ENCODE measurements around the gene SLC6A6.

Gene SLC6A6

DNA sequence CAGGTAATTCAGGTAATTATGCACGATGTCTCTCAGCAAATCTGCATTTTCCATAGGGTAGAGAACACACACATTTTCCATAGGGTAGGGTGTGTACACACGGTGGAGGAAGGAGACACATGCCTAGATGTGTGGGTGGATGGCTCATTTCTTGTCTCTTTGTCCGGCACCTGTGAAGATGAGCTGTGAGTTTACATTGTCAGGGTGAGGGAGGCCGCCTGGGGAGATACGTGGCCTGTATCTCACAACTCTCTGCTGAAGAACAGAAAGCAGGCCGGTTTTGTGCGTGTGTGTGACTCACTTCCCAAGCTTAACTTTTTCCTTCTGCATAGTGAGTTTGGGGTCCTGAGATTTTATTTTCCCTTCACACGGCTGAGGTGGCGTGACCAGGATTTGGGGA lies 60.3 kb downstream of the SLC6A6 start:
- TF ChIP-seq EZH2 (IDR thresholded peaks at IDR 0.05; ENCODE audit: borderline replicate concordance, low read depth, low read length, severe bottlenecking): no peak
- H3K4me2 ChIP-seq (ENCODE audit: insufficient read depth, low read length): no peak overlapping the region
- H3K9ac ChIP-seq (ENCODE audit: low read depth, low read length): no peak overlapping the region
- no peak for DNase-seq
- H3K27me3 ChIP-seq (ENCODE audit: insufficient read depth, low read length, poor library complexity): no peaks in the 10 kb centered on the region
- H3K27ac ChIP-seq (ENCODE audit: low read length): no peak overlapping the region
- peaks cover 32% of the 10 kb centered on the region for H3K36me3 ChIP-seq (ENCODE audit: insufficient read depth, low read length)
- H3K4me1 ChIP-seq (ENCODE audit: insufficient read depth, low read length): no peaks in the 10 kb centered on the region
- no peaks in the 10 kb centered on the region for H3K9me3 ChIP-seq (ENCODE audit: insufficient read depth, low read length, severe bottlenecking)
- H2AFZ ChIP-seq (ENCODE audit: low read depth, low read length): no peak overlapping the region
- no peak overlapping the region for H3K4me3 ChIP-seq (ENCODE audit: low read depth in 1 of 2, low read length in 2 of 2)
- H4K20me1 ChIP-seq (ENCODE audit: insufficient read depth, low read length): peaks cover 9% of the 10 kb centered on the region; the same call in 1 of the 2 replicates
- ATAC-seq (ENCODE audit: insufficient read depth, low read depth): no peak
- no peaks in the 10 kb centered on the region for H3K79me2 ChIP-seq (ENCODE audit: insufficient read depth, low read length)

DNA sequence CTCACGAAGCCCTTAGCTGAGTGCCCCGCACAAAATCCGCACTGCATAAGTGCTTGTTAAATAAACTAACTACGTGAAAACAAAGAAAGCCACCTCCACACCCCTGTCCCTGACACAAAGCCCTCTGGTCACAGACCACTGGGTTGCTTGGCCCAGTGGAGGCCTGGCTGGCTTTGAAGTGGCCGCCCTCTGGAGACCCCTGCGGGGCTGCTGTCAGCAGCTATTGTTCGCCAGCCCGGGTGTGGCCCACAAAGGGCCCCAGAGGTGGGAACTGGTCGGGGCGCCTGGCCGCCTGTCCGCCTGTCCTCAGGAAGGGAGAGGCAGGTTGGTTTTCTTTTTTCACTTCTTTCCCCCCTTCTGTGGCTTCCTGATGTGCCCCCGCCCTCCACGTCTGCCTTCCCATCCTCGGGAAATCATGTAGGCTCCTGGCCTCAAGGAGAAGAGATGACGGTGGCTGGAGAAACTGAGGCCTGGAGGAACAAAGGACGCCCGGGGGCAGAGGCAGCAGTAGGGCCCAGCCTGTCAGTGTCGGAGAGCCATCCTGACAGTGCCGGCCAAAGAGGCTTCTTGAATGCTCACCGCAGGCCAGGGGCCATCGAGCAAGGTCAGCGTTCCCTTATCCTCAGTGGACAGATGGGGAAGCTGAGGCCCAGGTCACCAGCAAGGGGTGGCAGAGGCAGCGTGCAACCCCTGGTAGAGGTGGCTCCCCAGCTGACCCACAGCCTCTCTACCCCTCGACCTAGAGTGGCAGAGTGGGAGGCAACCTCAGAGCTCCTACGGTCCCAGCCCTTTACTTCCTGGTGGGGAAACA lies 61.1 kb downstream of the SLC6A6 start:
- Histone ChIP-seq H3K4me3 (ENCODE audit: low read depth in 1 of 2, low read length in 2 of 2) (no peak overlapping the region), H3K4me2 (ENCODE audit: insufficient read depth, low read length) (no peak overlapping the region)

DNA sequence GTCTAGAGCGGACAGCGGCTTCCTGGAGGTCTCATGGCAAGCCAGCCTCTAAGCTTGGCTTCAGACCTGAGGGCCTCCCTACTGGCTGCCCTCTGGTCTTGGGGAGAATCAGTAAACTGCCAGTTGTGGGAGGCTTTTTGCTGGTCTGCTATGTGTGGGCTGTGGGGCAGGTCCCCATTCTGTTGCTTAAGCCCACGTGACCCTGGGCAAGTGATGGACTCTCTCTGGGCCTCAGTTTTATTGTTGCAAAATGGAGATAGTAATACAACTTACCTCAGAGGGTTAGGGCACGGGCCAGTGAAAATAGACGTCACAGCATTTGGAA lies 61.7 kb downstream of the SLC6A6 start:
- no peak for ATAC-seq (ENCODE audit: insufficient read depth, low read depth)
- DNase-seq: no peak
- H3K79me2 ChIP-seq (ENCODE audit: insufficient read depth, low read length): no peaks in the 10 kb centered on the region
- H3K27ac ChIP-seq (ENCODE audit: low read length): no peak overlapping the region
- H4K20me1 ChIP-seq (ENCODE audit: insufficient read depth, low read length): peaks cover 14% of the 10 kb centered on the region; the same call in 1 of the 2 replicates
- TF ChIP-seq, protein P1, sequence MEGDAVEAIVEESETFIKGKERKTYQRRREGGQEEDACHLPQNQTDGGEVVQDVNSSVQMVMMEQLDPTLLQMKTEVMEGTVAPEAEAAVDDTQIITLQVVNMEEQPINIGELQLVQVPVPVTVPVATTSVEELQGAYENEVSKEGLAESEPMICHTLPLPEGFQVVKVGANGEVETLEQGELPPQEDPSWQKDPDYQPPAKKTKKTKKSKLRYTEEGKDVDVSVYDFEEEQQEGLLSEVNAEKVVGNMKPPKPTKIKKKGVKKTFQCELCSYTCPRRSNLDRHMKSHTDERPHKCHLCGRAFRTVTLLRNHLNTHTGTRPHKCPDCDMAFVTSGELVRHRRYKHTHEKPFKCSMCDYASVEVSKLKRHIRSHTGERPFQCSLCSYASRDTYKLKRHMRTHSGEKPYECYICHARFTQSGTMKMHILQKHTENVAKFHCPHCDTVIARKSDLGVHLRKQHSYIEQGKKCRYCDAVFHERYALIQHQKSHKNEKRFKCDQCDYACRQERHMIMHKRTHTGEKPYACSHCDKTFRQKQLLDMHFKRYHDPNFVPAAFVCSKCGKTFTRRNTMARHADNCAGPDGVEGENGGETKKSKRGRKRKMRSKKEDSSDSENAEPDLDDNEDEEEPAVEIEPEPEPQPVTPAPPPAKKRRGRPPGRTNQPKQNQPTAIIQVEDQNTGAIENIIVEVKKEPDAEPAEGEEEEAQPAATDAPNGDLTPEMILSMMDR (IDR thresholded peaks at IDR 0.05; ENCODE audit: borderline replicate concordance, extremely low read depth, low read length, poor library complexity, severe bottlenecking): no peak
- no peak for TF ChIP-seq EZH2 (IDR thresholded peaks at IDR 0.05; ENCODE audit: borderline replicate concordance, low read depth, low read length, severe bottlenecking)
- no peaks in the 10 kb centered on the region for H3K4me1 ChIP-seq (ENCODE audit: insufficient read depth, low read length)
- peaks cover 38% of the 10 kb centered on the region for H3K36me3 ChIP-seq (ENCODE audit: insufficient read depth, low read length)
- H3K9ac ChIP-seq (ENCODE audit: low read depth, low read length): no peak overlapping the region
- H3K4me3 ChIP-seq (ENCODE audit: low read depth in 1 of 2, low read length in 2 of 2): no peak overlapping the region
- no peak overlapping the region for H3K4me2 ChIP-seq (ENCODE audit: insufficient read depth, low read length)
- H3K27me3 ChIP-seq (ENCODE audit: insufficient read depth, low read length, poor library complexity): no peaks in the 10 kb centered on the region
- no peak overlapping the region for H2AFZ ChIP-seq (ENCODE audit: low read depth, low read length)
- H3K9me3 ChIP-seq (ENCODE audit: insufficient read depth, low read length, severe bottlenecking): no peaks in the 10 kb centered on the region

More for the DNA sequence above, 61.1 kb downstream of the SLC6A6 start:
- ATAC-seq (ENCODE audit: insufficient read depth, low read depth) (no peak), DNase-seq (no peak)
- H3K36me3 ChIP-seq (ENCODE audit: insufficient read depth, low read length): peaks cover 34% of the 10 kb centered on the region
- no peak overlapping the region for H2AFZ ChIP-seq (ENCODE audit: low read depth, low read length)
- no peak for TF ChIP-seq EZH2 (IDR thresholded peaks at IDR 0.05; ENCODE audit: borderline replicate concordance, low read depth, low read length, severe bottlenecking)
- TF ChIP-seq, protein P1 (IDR thresholded peaks at IDR 0.05; ENCODE audit: borderline replicate concordance, extremely low read depth, low read length, poor library complexity, severe bottlenecking): no peak
- no peak overlapping the region for H3K27ac ChIP-seq (ENCODE audit: low read length)
- H4K20me1 ChIP-seq (ENCODE audit: insufficient read depth, low read length): peaks cover 12% of the 10 kb centered on the region; the same call in 1 of the 2 replicates
- no peaks in the 10 kb centered on the region for H3K27me3 ChIP-seq (ENCODE audit: insufficient read depth, low read length, poor library complexity)
- no peaks in the 10 kb centered on the region for H3K4me1 ChIP-seq (ENCODE audit: insufficient read depth, low read length)
- H3K79me2 ChIP-seq (ENCODE audit: insufficient read depth, low read length): no peaks in the 10 kb centered on the region
- no peaks in the 10 kb centered on the region for H3K9me3 ChIP-seq (ENCODE audit: insufficient read depth, low read length, severe bottlenecking)
- H3K9ac ChIP-seq (ENCODE audit: low read depth, low read length): no peak overlapping the region

DNA sequence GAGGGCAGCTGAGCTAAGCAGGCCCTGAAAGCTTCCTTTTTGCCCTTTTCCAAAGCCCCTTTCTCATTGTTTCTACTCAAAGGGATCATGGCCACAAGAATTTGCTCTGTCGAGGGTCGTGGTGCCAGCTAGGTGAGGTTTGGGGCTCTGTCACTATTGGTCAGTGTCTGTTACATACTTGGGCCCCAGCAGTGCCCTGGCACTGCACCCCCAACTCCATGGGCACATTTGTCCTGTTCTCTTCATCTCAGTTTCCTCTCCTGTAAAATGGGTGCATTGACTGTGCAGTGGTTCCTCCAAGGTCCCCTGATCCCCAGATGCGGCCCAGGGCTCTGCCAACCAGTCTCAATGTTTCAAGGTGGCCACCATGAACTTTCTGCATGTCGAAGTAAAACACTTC lies 62.1 kb downstream of the SLC6A6 start:
- no peak overlapping the region for H2AFZ ChIP-seq (ENCODE audit: low read depth, low read length)
- H3K36me3 ChIP-seq (ENCODE audit: insufficient read depth, low read length): peaks cover 39% of the 10 kb centered on the region
- TF ChIP-seq, protein P1 (IDR thresholded peaks at IDR 0.05; ENCODE audit: borderline replicate concordance, extremely low read depth, low read length, poor library complexity, severe bottlenecking): no peak
- TF ChIP-seq EZH2 (IDR thresholded peaks at IDR 0.05; ENCODE audit: borderline replicate concordance, low read depth, low read length, severe bottlenecking): no peak
- H4K20me1 ChIP-seq (ENCODE audit: insufficient read depth, low read length): peaks cover 11% of the 10 kb centered on the region; the same call in 1 of the 2 replicates
- H3K4me1 ChIP-seq (ENCODE audit: insufficient read depth, low read length): no peaks in the 10 kb centered on the region
- no peak overlapping the region for H3K4me3 ChIP-seq (ENCODE audit: low read depth in 1 of 2, low read length in 2 of 2)
- H3K4me2 ChIP-seq (ENCODE audit: insufficient read depth, low read length): no peak overlapping the region
- no peak for DNase-seq
- no peak overlapping the region for H3K9ac ChIP-seq (ENCODE audit: low read depth, low read length)
- ATAC-seq (ENCODE audit: insufficient read depth, low read depth): no peak
- H3K27me3 ChIP-seq (ENCODE audit: insufficient read depth, low read length, poor library complexity): no peaks in the 10 kb centered on the region
- no peak overlapping the region for H3K27ac ChIP-seq (ENCODE audit: low read length)
- H3K9me3 ChIP-seq (ENCODE audit: insufficient read depth, low read length, severe bottlenecking): no peaks in the 10 kb centered on the region
- no peaks in the 10 kb centered on the region for H3K79me2 ChIP-seq (ENCODE audit: insufficient read depth, low read length)
